ENCODE data around the gene NBPF11. TPM values are rescaled to one million over a fixed set of nuclear protein-coding genes. Genes with fewer than 3 reads are reported as not detected.
"Not testable (repeated sequence)": the region's sequence is repeated elsewhere in the genome, so short reads cannot be mapped to it uniquely, and the experiment has no call there.

NBPF11 gene
- total RNA-seq, 1 donor from 2014 or later: 7.4 TPM

GRCh38 chr1:148151371-148151819 lies 686 bp downstream of the NBPF11 start:
- DNase-seq (ENCODE audit: extremely low read depth, low read depth, low spot score): not testable (repeated sequence)

- DNase-seq (ENCODE audit: extremely low read depth, low read depth, low spot score): not testable (repeated sequence)
These were observed 1.1 kb downstream of the NBPF11 start for GRCh38 chr1:148150945-148151344.

- not testable (repeated sequence) for DNase-seq (ENCODE audit: extremely low read depth, low read depth, low spot score)
These were observed 2.1 kb downstream of the NBPF11 start for GRCh38 chr1:148150014-148150413.

GRCh38 chr1:148149050-148149815 lies 2.8 kb downstream of the NBPF11 start:
- DNase-seq (ENCODE audit: extremely low read depth, low read depth, low spot score): not testable (repeated sequence)

GRCh38 chr1:148147052-148147838 lies 4.8 kb downstream of the NBPF11 start:
- not testable (repeated sequence) for DNase-seq (ENCODE audit: extremely low read depth, low read depth, low spot score)

GRCh38 chr1:148146191-148146997 lies 5.7 kb downstream of the NBPF11 start:
- not testable (repeated sequence) for DNase-seq (ENCODE audit: extremely low read depth, low read depth, low spot score)

GRCh38 chr1:148143223-148143622 lies 8.9 kb downstream of the NBPF11 start:
- not testable (repeated sequence) for DNase-seq (ENCODE audit: extremely low read depth, low read depth, low spot score)

- DNase-seq (ENCODE audit: extremely low read depth, low read depth, low spot score): not testable (repeated sequence)
These were observed 10.1 kb downstream of the NBPF11 start for GRCh38 chr1:148141936-148142335.

GRCh38 chr1:148138606-148139005 lies 13.5 kb downstream of the NBPF11 start:
- not testable (repeated sequence) for DNase-seq (ENCODE audit: extremely low read depth, low read depth, low spot score)

GRCh38 chr1:148122341-148122740 lies 29.7 kb downstream of the NBPF11 start:
- not testable (repeated sequence) for DNase-seq (ENCODE audit: extremely low read depth, low read depth, low spot score)

- DNase-seq (ENCODE audit: extremely low read depth, low read depth, low spot score): not testable (repeated sequence)
These were observed 31.7 kb downstream of the NBPF11 start for GRCh38 chr1:148120395-148120794.

- DNase-seq (ENCODE audit: extremely low read depth, low read depth, low spot score): not testable (repeated sequence)
These were observed 56.3 kb downstream of the NBPF11 start for GRCh38 chr1:148095732-148096131.

- not testable (repeated sequence) for DNase-seq (ENCODE audit: extremely low read depth, low read depth, low spot score)
These were observed 65.9 kb downstream of the NBPF11 start for GRCh38 chr1:148086196-148086595.

GRCh38 chr1:148081205-148081604 lies 70.9 kb downstream of the NBPF11 start:
- DNase-seq (ENCODE audit: extremely low read depth, low read depth, low spot score): not testable (repeated sequence)

GRCh38 chr1:148078632-148079519 lies 73.2 kb downstream of the NBPF11 start:
- not testable (repeated sequence) for DNase-seq (ENCODE audit: extremely low read depth, low read depth, low spot score)

- DNase-seq (ENCODE audit: extremely low read depth, low read depth, low spot score): not testable (repeated sequence)
These were observed 74.0 kb downstream of the NBPF11 start for GRCh38 chr1:148078090-148078489.

- DNase-seq (ENCODE audit: extremely low read depth, low read depth, low spot score): not testable (repeated sequence)
These were observed 74.6 kb downstream of the NBPF11 start for GRCh38 chr1:148077458-148077857.

- DNase-seq (ENCODE audit: extremely low read depth, low read depth, low spot score): not testable (repeated sequence)
These were observed 78.7 kb downstream of the NBPF11 start for GRCh38 chr1:148073392-148073791.

GRCh38 chr1:148068606-148069005 lies 83.5 kb downstream of the NBPF11 start:
- not testable (repeated sequence) for DNase-seq (ENCODE audit: extremely low read depth, low read depth, low spot score)

GRCh38 chr1:148068201-148068600 lies 83.9 kb downstream of the NBPF11 start:
- DNase-seq (ENCODE audit: extremely low read depth, low read depth, low spot score): not testable (repeated sequence)

All from glomerular endothelial cell (primary cell).